Measurements from ENCODE around the gene FLT3. TPM values are rescaled to one million over a fixed set of nuclear protein-coding genes. Genes with fewer than 3 reads are reported as not detected.
A peak's percentile ranks its signal among the peaks of the same experiment; 100 is the strongest.
"Not testable (repeated sequence)": the region's sequence is repeated elsewhere in the genome, so short reads cannot be mapped to it uniquely, and the experiment has no call there.

Gene FLT3
- not detected in 2 replicates for total RNA-seq (2014; rRNA removed; shearing (Covaris generic))
- polyA plus RNA-seq (2015; cell fraction: cytosol; rRNA removed): not detected in 2 replicates
- polyA plus RNA-seq (2015; cell fraction: nucleus; rRNA removed): not detected in 2 replicates

GRCh38 chr13:28100150-28101121 is at the start of gene FLT3:
FLT3 (minus strand) TSS chr13:28100576; CDS start chr13:28100510, 66 bp downstream.
- peak; percentile 2 for DNase-seq (ENCODE audit: low read depth)

GRCh38 chr13:28147495-28147894 is 47.1 kb upstream of the FLT3 start:
- DNase-seq (ENCODE audit: low read depth): no peak

GRCh38 chr13:28145049-28145448 is 44.7 kb upstream of the FLT3 start:
- DNase-seq (ENCODE audit: low read depth): no peak

- not testable (repeated sequence) for DNase-seq (ENCODE audit: low read depth)
These were observed 41.2 kb upstream of the FLT3 start for GRCh38 chr13:28141542-28141941.

GRCh38 chr13:28140433-28141125 is 40.2 kb upstream of the FLT3 start:
- DNase-seq (ENCODE audit: low read depth): peak; percentile 4

GRCh38 chr13:28138756-28139470 is 38.5 kb upstream of the FLT3 start:
- DNase-seq (ENCODE audit: low read depth): peak; percentile 80

GRCh38 chr13:28138012-28138755 is 37.8 kb upstream of the FLT3 start, which contains the start of gene PAN3:
PAN3 (plus strand) TSS chr13:28138545; CDS start chr13:28138658, 113 bp downstream.
- DNase-seq (ENCODE audit: low read depth): peak; percentile 81

GRCh38 chr13:28137596-28137995 is 37.2 kb upstream of the FLT3 start:
- no peak for DNase-seq (ENCODE audit: low read depth)

- no peak for DNase-seq (ENCODE audit: low read depth)
These were observed 36.5 kb upstream of the FLT3 start for GRCh38 chr13:28136916-28137315.

GRCh38 chr13:28131646-28132045 is 31.3 kb upstream of the FLT3 start:
- no peak for DNase-seq (ENCODE audit: low read depth)

- no peak for DNase-seq (ENCODE audit: low read depth)
These were observed 29.7 kb upstream of the FLT3 start for GRCh38 chr13:28129911-28130693.

GRCh38 chr13:28128926-28129325 is 28.6 kb upstream of the FLT3 start:
- no peak for DNase-seq (ENCODE audit: low read depth)

GRCh38 chr13:28128030-28128429 is 27.7 kb upstream of the FLT3 start:
- no peak for DNase-seq (ENCODE audit: low read depth)

GRCh38 chr13:28121224-28121623 is 20.8 kb upstream of the FLT3 start:
- no peak for DNase-seq (ENCODE audit: low read depth)

GRCh38 chr13:28120317-28120716 is 19.9 kb upstream of the FLT3 start:
- DNase-seq (ENCODE audit: low read depth): no peak

GRCh38 chr13:28117689-28118377 is 17.5 kb upstream of the FLT3 start:
- DNase-seq (ENCODE audit: low read depth): no peak

- DNase-seq (ENCODE audit: low read depth): no peak
These were observed 16.4 kb upstream of the FLT3 start for GRCh38 chr13:28116736-28117135.

GRCh38 chr13:28110414-28110813 is 10.0 kb upstream of the FLT3 start:
- DNase-seq (ENCODE audit: low read depth): peak; percentile 21

- no peak for DNase-seq (ENCODE audit: low read depth)
These were observed 6.6 kb upstream of the FLT3 start for GRCh38 chr13:28106976-28107375.
